Hematopoietic multipotent progenitor cell (in vitro differentiated cells): ENCODE data around the gene DMRTB1. TPM values are rescaled to one million over a fixed set of nuclear protein-coding genes. Genes with fewer than 3 reads are reported as not detected.
A peak's percentile ranks its signal among the peaks of the same experiment; 100 is the strongest.

ENCODE experiments used
- DNase-seq, 3 donors: peaks; one replicate each; pipeline ENCODE4 v3.0.0-alpha.2; 2011 to 2015; ENCODE audit warnings: low read depth in 2 of 3, low spot score in 2 of 3
- total RNA-seq: library from RNA; depleted of rRNA; stranded (reverse); fragments of >200 nt; gene quantifications from one replicate; pipeline ENCODE4 v1.2.3, GENCODE V29; 2012

Gene DMRTB1
- total RNA-seq, 1 donor, result not detected

GRCh38 chr1:53462769-53463501 is 3.7 kb downstream of the DMRTB1 start:
- no peak for DNase-seq

- no peak for DNase-seq
These were observed 5.0 kb downstream of the DMRTB1 start for GRCh38 chr1:53463961-53464899.

GRCh38 chr1:53465023-53465957 is 6.1 kb downstream of the DMRTB1 start:
- DNase-seq, result no peak

- DNase-seq, result peak in 1 of 3 donors; percentile 43
These were observed 8.2 kb downstream of the DMRTB1 start for GRCh38 chr1:53467391-53467790.

GRCh38 chr1:53468374-53468773 is 9.2 kb downstream of the DMRTB1 start:
- DNase-seq, result no peak

GRCh38 chr1:53469373-53469772 is 10.2 kb downstream of the DMRTB1 start:
- no peak for DNase-seq

- DNase-seq, result no peak
These were observed 11.0 kb downstream of the DMRTB1 start for GRCh38 chr1:53470155-53470554.

- DNase-seq, result no peak
These were observed 11.4 kb downstream of the DMRTB1 start for GRCh38 chr1:53470584-53470983.

- DNase-seq, result no peak
These were observed 11.8 kb downstream of the DMRTB1 start for GRCh38 chr1:53471000-53471399.

GRCh38 chr1:53473463-53473862 is 14.3 kb downstream of the DMRTB1 start:
- peak in 1 of 3 donors; percentile 21 for DNase-seq

- no peak for DNase-seq
These were observed 16.5 kb downstream of the DMRTB1 start for GRCh38 chr1:53475664-53476063.

GRCh38 chr1:53476579-53476978 is 17.4 kb downstream of the DMRTB1 start:
- no peak for DNase-seq

- DNase-seq, result no peak
These were observed 18.7 kb downstream of the DMRTB1 start for GRCh38 chr1:53477651-53478501.

- DNase-seq, result no peak
These were observed 19.3 kb downstream of the DMRTB1 start for GRCh38 chr1:53478502-53478818.

GRCh38 chr1:53480678-53481077 is 21.5 kb downstream of the DMRTB1 start:
- DNase-seq, result no peak

GRCh38 chr1:53481456-53481855 is 22.3 kb downstream of the DMRTB1 start:
- no peak for DNase-seq

GRCh38 chr1:53482441-53483153 is 23.4 kb downstream of the DMRTB1 start:
- no peak for DNase-seq

GRCh38 chr1:53483170-53483569 is 24.0 kb downstream of the DMRTB1 start:
- DNase-seq, result no peak

GRCh38 chr1:53483656-53484055 is 24.5 kb downstream of the DMRTB1 start:
- no peak for DNase-seq
